ENCODE results near the gene CYCS. TPM values are rescaled to one million over a fixed set of nuclear protein-coding genes. Genes with fewer than 3 reads are reported as not detected.

The CYCS gene
- total RNA-seq, 1 donor = 59.9 TPM

Other genes starting within 250 kb of the CYCS start
- 9.3 TPM for gene OSBPL3, start 145.1 kb downstream of the CYCS start, total RNA-seq
- not detected for gene NPVF, start 103.2 kb upstream of the CYCS start, total RNA-seq

All from mononuclear cell (primary cell).